OCI-LY1 (cell line): ENCODE measurements around the gene LCMT1.

Experiments used
- CTCF ChIP-seq: fragments of 200-600 bp; sonication (generic), shearing (Covaris generic); IDR thresholded peaks from 2 replicates; pipeline ENCODE4 v1.5.1; 2017; ENCODE audit warnings: mild to moderate bottlenecking, antibody characterized with exemption, low read length, moderate library complexity, mixed read lengths
- EZH2 ChIP-seq: fragments of 200-600 bp; sonication (generic), shearing (Covaris generic); IDR thresholded peaks from 2 replicates; pipeline ENCODE4 v1.8.0; 2017; ENCODE audit warnings: borderline replicate concordance, mixed run types, mild to moderate bottlenecking, antibody characterized with exemption, low read length, moderate library complexity, mixed read lengths

GRCh38 chr16:25176136-25176535 is 64.6 kb downstream of the LCMT1 start:
- TF ChIP-seq CTCF (no peak), EZH2 (no peak)
